HTR-8/SVneo (cell line): ENCODE results near the gene XPR1.
"Not testable (repeated sequence)": the region's sequence is repeated elsewhere in the genome, so short reads cannot be mapped to it uniquely, and the experiment has no call there.

Experiments
- DNase-seq: peaks from one replicate; pipeline ENCODE4 v3.0.0; 2011; ENCODE audit warnings: low spot score, mixed read lengths; ENCODE audit not compliant: insufficient read length
- FAIRE-seq: peaks from 2 replicates; lab custom pipeline; 2011; peaks lifted over from hg19 to GRCh38; lab: Jason Lieb, UNC

Gene XPR1

GRCh38 chr1:180698580-180698979 lies 66.8 kb downstream of the XPR1 start:
- DNase-seq (no peak), FAIRE-seq (no peak)

GRCh38 chr1:180702376-180702775 lies 70.6 kb downstream of the XPR1 start:
- FAIRE-seq, DNase-seq: not testable (repeated sequence)

- FAIRE-seq, result not testable (repeated sequence)
Observed at GRCh38 chr1:180710746-180711145, 78.9 kb downstream of the XPR1 start.

GRCh38 chr1:180711260-180711659 lies 79.4 kb downstream of the XPR1 start:
- not testable (repeated sequence) for FAIRE-seq, DNase-seq

More at GRCh38 chr1:180710746-180711145, 78.9 kb downstream of the XPR1 start:
- not testable (repeated sequence) for DNase-seq

DNA sequence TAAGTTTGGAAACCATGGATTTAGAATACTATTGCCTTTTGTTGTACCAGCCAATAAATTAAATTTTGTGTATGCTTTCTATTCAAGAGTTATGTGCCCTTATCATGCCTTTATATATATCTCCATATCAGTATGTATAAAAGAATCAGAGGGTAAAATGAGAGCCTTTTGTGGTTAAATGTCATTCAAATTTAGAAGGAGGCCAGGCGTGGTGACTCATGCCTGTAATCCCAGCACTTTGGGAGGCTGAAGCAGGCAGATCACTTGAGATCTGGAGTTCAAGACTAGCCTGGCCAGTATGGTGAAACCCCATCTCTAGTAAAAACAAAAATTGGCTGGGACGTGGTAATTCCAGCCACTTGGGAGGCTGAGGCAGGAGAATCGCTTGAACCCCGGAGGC lies 88.9 kb downstream of the XPR1 start:
- DNase-seq (no peak), FAIRE-seq (no peak)

DNA sequence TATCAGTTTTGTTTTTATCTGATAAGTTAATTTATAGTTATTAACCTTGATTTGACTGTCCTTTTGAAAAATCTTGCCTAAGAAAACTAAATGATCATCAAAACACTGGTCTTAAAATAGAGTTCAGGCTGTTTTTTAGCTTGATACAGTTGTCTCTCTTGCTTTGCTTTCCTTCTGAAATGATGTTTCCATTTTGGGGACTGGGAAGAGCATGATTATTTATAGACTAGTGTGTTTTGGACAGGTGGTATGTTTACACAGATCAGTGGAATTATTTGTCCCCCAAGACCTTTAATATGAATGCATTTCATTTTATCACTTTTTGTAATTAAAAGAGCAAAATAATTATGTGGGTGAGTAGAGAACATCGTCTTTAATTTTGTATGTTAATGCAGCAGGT lies 90.8 kb downstream of the XPR1 start:
- no peak for DNase-seq
- no peak for FAIRE-seq

DNA sequence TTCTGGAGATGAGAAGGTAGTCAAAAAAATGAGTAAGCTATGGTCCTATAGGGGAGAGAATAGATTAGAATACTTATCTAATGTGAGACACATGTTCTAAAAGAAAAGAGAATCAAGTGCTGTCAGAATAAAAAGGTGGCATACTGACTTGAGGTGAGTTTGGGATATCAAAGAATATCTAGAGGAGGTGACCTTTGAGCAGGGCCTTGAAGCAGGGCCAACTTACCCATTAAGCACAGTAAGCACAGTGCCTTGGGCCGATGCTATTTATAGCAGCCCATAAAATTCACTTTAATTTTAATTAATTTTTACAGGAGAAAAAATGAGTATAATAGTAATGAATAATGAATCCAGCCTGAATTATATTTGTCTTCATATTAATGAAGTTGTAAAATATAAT lies 92.2 kb downstream of the XPR1 start:
- FAIRE-seq (no peak), DNase-seq (no peak)

GRCh38 chr1:180726024-180726423 lies 94.2 kb downstream of the XPR1 start:
- not testable (repeated sequence) for FAIRE-seq, DNase-seq

DNA sequence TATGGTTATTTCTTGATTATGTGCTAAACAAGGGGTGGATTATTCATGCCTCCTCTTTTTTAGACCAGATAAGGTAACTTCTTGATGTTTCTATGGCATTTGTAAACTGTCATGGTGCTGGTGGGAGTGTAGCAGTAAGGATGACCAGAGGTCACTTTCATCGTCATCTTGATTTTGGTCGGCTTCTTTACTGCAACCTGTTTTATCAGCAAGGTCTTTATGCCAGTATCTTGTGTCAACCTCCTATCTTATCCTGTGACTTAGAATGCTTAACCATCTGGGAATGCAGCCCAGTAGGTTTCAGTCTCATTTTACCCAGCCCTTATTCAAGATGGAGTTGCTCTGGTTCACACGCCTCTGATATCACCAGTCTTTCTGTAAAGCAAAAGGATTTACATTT lies 95.9 kb downstream of the XPR1 start:
- DNase-seq, FAIRE-seq: not testable (repeated sequence)

GRCh38 chr1:180728472-180729106 lies 96.8 kb downstream of the XPR1 start:
- FAIRE-seq (no peak), DNase-seq (no peak)

- FAIRE-seq, result no peak
- no peak for DNase-seq
Observed at GRCh38 chr1:180731131-180731530, 99.3 kb downstream of the XPR1 start.

- FAIRE-seq, result peak; percentile 33
- no peak for DNase-seq
Observed at GRCh38 chr1:180732866-180733265, 101.0 kb downstream of the XPR1 start.

DNA sequence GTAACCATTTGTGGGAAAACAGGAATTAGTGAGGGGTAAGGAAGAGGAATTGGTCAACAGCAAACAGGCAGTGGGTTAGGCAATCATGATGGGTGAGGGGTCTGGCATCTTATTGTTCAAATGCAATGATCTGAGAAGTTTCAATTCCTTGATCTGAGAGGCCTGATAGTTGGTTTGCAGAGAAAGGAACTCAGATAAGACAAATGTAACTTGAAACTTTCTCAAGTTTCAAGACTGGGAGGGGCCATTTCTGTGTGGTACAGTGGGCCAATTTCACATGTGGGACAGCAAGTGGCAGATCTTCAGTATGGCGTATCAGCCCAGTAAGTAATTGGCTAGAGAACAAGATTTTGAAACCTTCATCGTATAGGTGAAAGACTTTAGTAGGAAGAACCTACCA lies 102.5 kb downstream of the XPR1 start:
- FAIRE-seq, result no peak
- no peak for DNase-seq

GRCh38 chr1:180742663-180743062 lies 110.8 kb downstream of the XPR1 start:
- DNase-seq, result no peak
- no peak for FAIRE-seq

DNA sequence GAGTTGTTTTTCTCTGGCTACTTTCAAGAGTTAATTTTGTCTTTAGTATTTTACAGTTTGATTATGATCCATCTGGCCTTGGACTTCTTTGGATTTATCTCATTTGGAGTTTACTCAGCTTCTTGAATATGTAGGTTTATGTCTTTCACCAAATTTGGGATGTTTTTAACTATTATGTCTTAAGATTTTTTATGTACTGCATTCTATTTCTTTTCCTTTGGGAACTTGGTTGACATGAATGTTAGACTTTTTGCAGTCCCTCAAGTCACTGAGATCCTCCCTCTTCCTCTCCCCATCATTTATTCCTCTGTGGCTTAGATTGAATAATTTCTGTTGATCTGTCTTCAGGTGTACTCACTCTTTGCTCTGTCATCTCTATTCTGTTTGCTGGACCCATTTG lies 112.0 kb downstream of the XPR1 start:
- FAIRE-seq, result no peak

GRCh38 chr1:180745098-180745497 lies 113.3 kb downstream of the XPR1 start:
- FAIRE-seq, result no peak
- DNase-seq, result no peak

More for the DNA sequence above, 112.0 kb downstream of the XPR1 start:
- DNase-seq, result no peak

- DNase-seq (no peak), FAIRE-seq (no peak)
Observed at GRCh38 chr1:180751921-180752320, 120.1 kb downstream of the XPR1 start.

DNA sequence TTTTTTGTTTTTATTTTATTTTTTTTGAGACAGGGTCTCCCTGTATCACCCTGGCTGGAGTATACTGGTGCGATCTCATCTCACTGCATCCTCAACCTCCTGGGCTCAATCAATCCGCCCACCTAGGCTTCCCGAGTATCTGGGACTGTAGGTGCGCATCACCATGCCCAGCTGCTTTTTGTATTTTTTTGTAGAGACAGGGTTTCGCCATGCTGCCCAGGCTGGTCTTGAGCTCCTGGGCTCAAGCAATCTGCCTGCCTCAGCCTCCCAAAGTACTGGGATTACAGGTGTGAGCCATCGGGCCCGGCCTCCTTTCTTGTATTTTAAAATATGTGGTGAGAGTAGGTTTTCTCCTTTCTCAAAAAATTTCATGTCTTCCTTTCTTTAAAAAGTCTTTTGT lies 122.6 kb downstream of the XPR1 start:
- no peak for FAIRE-seq
- no peak for DNase-seq

DNA sequence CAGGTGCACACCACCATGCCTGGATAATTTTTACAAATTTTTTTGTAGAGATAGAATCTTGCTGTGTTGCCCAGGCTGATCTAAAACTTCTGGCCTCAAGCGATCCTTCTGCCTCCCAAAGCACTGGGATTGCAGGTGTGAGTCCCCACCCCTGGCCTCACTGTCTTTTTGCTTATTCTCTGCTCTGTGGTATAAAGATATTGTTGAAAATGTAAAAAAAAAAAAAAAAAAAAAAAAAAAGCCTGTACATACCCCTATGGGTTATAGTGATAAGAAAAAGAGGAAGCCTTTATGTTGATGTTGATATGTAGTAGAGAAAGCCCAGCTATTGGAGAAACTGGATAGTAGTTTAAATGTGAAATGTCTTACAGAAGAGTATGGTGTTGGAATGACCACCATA lies 125.8 kb downstream of the XPR1 start:
- no peak for FAIRE-seq
- DNase-seq, result no peak

- no peak for FAIRE-seq
- DNase-seq, result no peak
Observed at GRCh38 chr1:180762796-180763195, 131.0 kb downstream of the XPR1 start.

DNA sequence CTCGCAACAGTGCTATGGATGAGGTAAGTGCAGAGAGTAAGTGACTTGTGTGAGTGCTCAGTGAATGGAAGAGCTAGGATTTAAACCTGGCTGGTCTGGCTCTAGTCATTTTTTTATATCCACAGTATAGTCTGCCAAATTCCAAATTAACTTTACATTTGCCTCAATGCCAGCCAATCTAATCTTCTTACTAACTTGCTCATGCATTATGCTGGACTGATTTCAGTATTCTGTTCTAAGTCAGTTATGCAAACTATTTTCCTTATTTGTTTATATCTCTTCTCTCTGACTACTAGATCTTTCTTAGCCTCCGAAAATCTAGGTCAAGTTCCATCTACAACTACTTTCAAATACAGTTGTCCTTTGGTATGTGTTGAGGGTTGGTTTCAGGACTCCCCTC lies 133.3 kb downstream of the XPR1 start:
- no peak for DNase-seq
- FAIRE-seq, result no peak

DNA sequence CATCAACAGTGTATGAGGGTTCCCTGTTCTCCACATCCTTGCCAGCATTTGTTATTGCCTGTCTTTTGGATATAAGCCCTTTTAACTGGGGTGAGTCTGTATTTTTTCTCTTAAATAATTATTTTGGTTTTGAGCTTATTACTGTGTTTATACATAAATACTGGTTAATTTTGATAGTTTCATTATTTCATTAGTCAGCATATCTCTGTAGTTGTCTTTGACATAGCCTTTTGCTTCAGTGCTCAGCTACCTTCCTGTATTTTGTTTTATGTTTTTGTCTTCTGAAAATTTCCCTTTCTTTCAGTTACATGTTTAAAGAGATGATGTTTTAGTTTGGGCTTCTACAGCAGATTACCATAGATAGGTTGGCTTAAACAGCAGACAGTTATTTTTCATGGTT lies 138.1 kb downstream of the XPR1 start:
- FAIRE-seq (no peak), DNase-seq (no peak)
